LNCAP (cell line): Measurements from ENCODE around the gene GMPR2.

Experiments
- TF ChIP-seq, protein P1 (sequence below): fragments of 450-650 bp; IDR thresholded peaks from 2 replicates; pipeline ENCODE4 v1.5.1; 2017; ENCODE audit warnings: mild to moderate bottlenecking

The GMPR2 gene

DNA sequence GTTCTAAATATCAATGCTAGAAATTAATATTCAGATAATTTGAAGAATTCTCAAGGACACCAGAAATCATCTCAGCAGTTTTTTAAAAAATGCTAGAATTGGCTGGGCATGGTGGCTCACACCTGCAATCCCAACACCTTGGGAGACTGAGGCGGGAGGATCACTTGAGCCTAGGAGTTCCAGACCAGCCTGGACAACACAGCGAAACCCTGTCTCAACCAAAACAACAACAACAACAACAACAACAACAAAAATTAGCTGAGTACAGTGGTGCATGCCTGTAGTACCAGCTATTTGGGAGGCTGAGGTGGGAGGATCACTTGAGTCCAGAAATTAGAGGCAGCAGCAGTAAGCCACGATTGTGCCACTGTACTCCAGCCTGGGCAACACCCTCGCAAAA lies 13.6 kb upstream of the GMPR2 start:
- TF ChIP-seq, protein P1, sequence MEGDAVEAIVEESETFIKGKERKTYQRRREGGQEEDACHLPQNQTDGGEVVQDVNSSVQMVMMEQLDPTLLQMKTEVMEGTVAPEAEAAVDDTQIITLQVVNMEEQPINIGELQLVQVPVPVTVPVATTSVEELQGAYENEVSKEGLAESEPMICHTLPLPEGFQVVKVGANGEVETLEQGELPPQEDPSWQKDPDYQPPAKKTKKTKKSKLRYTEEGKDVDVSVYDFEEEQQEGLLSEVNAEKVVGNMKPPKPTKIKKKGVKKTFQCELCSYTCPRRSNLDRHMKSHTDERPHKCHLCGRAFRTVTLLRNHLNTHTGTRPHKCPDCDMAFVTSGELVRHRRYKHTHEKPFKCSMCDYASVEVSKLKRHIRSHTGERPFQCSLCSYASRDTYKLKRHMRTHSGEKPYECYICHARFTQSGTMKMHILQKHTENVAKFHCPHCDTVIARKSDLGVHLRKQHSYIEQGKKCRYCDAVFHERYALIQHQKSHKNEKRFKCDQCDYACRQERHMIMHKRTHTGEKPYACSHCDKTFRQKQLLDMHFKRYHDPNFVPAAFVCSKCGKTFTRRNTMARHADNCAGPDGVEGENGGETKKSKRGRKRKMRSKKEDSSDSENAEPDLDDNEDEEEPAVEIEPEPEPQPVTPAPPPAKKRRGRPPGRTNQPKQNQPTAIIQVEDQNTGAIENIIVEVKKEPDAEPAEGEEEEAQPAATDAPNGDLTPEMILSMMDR: no peak

DNA sequence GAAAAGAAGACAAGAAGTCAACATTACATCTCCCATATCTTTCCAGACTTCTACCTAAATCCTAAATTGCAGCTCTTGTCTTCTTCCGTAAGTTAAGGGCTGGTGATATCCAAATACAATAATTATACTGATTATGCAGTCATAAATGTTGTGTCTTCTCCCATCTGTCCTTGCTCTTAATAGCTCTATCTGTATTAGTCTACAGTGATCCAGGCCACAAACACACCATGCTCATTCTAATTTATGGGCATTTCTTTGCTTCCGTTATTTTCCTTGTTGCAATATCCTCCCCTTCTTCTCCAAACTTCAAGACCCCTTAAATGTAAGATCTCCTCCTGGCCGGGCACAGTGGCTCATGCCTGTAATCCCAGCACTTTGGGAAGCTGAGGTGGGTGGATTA lies 13.2 kb upstream of the GMPR2 start:
- TF ChIP-seq, protein P1: no peak

DNA sequence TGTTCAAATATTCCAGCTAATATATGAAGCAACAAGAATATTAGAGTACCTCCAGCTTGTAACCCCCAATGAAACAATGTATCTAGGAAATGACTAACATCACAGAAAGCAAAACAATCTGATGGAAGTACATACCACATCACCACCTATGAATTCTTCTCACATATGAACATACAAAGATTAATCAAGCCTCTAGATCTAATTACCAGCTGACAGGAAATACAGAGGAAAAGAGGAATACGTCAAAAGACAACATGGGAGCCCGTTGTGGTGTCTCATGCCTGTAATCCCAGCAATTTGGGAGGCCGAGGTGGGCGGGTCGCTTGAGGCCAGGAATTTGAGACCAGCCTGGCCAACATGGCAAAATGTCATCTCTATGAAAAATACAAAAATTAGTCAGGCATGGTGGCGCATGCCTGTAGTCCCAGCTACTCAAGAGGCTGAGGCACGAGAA lies 8.1 kb upstream of the GMPR2 start:
- TF ChIP-seq, protein P1: no peak

DNA sequence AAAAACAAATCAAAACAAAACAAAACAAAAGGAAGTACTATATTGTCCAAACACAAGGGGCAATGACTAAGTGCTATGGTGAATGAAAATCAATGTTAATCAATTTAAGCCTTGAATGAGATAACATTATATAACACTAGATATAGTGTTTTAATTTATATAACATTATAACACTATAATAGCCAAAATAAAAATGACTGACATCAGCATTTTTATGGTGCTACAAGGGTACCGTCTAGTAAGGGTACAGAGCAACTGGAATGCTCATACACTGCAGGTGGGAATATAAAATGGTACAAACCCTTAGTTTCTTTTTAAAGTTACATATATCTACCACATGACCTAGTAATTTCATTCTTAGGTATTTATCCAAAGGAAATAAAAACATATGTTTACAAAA lies 6.3 kb upstream of the GMPR2 start:
- TF ChIP-seq, protein P1: no peak

DNA sequence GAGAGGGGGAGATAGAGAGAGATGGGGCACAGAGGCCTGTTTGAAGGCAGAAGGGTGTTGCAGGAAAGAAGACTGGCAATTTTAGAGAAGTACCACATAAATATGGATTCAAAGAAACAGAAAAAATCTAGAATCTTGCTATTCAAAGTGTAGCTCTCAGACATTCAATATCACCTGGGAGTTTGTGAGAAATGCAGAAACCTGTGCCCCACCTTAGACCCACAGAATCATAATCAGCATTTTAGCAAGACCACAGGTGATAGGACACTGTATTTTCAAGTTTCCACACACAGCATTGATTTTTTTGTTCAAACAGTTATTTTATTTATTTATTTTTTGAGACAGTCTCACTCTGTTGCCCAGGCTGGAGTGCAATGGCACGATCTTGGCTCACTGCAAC lies 3.8 kb upstream of the GMPR2 start:
- TF ChIP-seq, protein P1: no peak

DNA sequence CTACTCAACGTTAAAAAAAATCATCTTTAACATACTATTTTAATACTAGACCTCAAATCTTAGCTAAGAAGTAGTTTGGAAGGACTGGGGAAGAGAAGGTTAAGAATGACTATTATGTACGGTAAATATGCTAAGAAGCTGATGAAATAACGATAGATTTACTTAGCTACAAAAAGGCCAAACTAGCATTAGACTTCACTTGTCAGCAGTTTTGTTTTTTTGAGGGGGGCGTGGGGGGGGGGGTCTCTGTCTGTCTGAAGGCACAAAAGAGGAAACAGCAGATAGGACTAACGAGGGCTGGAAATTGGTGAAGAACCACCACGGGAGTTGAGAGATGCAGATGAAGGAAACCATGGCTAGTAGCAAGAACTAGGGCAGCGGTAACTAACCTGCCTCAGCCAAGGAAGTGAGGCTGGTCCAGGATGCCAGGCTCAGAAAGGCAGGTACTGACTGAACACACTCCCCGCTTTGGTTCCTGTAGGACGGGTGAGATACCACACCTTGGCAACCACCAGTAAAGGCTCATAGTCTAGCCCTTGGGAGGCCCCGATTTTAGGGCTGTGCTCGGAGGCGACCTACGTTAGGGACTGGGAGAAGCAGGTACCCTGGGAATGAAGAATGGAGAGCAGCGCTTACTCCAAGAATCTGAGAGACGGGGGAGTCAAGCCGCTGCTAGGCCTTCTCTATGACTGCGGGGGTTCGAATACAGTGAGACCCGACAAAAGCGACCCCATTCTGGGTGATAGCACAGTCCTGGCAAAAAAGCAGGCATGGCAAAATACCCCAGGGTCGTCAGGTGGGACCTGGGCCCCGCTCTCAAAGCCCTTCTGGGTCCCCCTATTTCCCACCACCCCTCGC lies 1.2 kb upstream of the GMPR2 start:
- TF ChIP-seq, protein P1: no peak

DNA sequence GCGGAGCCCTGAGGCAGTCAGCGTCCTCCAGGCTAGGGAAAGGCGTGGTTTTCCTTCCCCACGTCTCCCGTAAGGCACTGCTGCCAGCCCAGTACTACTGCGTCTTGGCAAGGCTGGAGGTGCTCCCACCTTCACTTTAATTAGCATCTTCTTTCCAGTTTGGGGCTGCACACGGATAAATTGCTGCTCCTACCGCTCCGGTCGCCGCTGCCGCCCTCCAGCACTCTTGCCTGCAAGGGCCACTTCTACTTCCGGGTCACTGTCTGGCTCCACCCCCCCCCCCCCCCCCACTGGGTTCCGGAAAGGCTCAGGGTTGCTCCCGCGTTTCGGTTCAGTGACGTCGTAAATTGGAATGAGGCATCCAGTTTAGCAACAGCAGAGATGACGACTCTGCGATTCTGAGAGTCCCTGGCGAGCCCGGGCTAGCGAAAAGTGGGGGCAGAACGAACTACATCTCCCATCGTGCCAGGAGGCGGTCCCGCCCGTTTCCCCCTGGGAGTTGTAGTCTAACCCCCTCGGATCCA lies 546 bp upstream of the GMPR2 start, which contains the start of gene NEDD8:
Gene NEDD8, minus strand, starts transcription at position 247 of the 524 bp plus-strand sequence. Its CDS starts 100 bp downstream, at position 147.
- TF ChIP-seq, protein P1: no peak
